ENCODE measurements around the gene ANKRD22.

ANKRD22 gene

DNA sequence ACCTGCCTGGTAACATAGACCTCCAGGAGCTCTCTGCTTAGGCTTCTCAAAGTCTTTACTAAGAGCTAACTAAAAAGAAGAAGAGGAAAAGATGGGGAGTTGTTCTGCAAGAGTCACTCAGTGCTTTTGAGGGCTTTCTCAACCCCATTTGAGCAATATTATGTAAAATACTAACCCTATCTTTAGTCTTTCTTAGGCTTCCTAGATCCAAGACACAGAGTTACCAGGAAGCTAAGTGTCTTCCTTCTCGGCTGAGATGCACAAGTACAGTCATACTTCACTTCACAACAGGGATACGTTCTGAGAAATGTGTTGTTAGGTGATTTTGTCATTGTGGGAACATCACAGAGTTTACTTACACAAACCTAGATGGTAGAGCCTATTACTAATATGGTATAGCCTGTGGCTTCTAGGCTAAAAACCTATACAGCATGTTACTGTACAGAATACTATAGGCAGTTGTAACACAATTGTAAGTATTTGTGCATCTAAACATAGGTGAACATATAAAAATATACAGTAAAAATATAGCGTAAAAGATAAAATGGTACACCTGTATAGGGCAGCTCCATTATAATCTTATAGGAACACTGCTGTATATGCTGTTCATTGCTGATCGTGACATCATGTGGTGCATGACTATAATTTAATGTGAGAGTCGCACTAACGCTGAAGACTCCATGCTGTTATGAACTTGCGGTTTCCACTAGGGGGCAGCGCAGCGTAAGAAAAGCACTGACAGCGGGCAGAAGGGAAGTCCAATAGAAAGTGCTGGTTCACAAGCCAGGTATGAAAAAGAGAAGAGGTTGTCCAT, 16.3 kb downstream of the ANKRD22 start:
- peak; percentile 89 for DNase-seq

DNA sequence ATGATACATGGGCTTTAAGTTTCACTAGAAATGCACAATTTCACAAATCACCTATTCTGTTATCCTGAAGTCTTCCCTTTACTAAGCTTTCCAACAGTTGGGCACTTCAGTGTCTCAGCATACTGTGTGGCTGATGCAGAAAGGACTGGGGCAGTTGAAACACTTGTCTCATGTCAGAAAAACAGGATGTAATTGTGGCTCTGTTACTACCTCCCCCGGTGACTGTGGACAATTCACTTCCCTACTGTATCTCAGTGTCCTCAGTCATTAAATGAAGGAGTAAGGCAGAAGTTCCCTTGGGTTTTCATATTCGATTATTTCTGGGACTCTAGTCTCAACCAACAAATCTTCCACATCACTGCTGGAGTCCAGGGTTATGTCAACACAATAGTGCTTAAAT, 17.9 kb downstream of the ANKRD22 start:
- peak; percentile 79 for DNase-seq

DNA sequence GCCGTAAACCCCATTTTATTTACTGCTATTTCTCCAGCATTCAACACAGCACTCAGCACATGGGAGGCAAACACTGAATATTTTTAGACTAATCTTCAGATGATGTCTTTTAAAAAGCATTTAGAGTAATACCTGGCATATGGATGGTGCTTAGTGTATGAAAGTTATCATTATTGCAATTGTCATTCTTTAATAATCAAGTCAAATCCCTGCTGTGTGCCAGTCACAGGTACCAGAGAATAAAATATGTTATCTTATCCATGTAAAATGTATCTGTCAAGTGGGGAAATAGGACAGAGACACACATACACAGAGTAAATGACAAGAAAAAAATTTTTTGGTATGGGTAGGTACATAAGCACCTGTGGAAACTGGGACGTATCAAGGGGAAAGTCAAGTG, 18.5 kb downstream of the ANKRD22 start:
- DNase-seq, result no peak

DNA sequence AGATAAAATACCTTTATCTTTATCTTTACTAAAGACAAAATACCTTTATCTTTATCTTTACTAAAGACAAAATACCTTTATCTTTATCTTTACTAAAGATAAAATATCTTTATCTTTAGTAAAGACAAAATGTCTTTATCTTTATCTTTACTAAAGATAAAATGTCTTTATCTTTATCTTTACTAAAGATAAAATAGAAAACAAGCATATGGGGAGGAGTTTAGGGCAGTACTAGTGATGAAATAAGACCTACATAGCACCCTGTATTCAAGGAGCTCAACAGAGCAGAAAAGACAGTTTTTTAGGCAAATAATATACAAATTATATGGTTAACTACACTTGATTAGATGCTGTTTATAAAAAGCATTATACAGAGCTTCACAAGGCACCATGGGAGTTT, 19.3 kb downstream of the ANKRD22 start:
- no peak for DNase-seq

DNA sequence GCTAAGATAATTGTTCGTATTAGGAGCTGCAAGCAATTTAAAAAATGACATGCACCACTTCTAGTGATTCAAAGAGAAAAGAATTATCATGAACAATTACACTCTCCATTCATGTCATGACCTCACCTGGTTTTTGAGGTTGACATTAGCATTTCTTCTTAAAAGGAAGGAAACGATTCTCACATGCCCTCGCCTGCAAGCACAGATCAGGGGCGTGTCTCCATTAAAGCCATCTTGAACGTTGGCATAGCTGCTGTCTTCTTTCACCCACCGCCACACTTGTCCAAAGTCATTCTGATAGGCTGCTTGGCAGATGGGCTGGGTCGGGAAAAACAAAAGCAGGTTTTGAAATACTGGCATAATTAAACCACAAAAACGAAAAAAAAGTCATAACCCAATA, 19.9 kb downstream of the ANKRD22 start:
- DNase-seq, result no peak

DNA sequence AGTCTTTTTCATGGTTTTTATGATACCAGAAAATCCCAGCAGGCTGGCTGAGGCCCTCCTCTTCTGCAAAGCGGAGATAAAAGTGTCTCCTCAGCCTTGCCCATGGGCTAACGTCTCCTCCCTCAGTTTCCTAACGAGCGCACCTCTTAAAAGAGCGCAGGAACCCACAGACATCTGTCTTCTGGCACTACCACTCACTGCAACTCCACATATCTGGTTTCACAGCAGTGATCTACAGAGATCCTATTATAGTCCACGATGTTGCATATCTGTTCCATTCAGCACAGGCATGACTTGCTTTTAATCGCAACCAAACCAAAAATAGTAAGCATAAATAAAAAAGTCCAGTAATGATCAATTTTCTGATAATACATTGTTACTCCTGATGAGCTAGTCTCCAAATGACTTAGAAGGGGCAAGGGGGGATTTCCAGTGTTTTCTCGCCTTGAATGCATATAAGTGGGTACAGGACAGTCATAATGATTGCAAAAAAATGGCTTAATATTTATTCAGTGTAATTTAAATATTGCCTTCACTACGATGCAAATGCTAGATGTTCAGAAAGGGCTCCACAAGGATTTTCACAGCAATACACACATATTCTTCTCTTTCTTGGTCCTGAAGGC, 20.9 kb downstream of the ANKRD22 start:
- DNase-seq, result no peak

DNA sequence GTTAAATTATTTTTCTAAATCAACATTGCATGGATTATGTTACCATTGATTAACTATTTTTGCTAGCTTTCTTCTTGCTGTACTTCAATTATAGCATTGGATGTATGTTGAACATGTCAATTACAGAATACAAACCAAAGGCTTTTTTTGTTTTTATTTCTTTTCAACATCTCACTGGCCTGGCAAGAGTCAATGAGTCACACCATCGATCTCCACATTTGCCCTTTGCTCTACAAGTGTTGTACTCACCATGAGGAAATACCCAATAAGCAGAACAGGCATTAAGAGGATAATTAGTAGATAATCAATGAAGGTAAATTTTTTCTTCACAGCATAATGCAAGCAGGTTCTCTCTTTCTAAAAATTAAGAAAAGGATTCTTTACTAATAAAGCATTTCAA, 23.3 kb downstream of the ANKRD22 start:
- no peak for DNase-seq

DNA sequence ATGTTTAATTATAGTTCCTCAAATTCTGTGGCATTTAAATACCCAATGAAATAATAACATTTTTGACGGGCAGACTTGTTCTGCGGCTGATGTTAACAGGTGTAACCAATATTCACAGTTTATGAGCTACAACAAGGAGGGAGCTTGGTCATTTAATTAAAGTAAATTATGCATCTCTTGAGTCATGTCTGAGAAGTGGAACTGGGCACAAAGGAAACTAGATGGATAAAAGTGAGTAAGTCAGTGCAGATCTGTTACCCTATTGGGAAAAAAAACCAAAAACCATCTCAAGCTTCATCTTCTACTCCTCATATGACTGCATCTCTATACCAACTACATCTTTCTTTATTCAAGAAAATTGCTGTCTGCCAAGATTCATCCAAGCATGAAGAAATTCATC, 24.0 kb downstream of the ANKRD22 start:
- no peak for DNase-seq

DNA sequence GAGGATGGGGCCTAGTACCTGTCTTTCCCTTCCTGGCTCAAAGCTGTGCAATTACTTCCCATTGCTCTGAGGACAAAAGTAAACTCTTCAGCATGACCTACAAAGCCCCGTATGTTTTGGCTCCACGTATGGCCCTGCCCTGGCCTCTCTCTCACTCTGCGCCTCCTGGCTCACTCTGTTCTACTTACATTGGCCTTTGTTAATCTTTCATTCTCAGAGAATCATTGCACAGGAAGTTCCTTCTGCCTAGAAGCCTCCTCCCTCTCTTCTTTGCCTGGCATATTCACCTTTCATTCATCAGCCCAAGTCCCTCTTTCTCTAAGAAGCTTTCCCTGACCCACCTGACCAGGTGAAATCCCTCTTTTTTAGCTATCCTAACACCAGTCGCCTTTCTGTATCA, 25.3 kb downstream of the ANKRD22 start:
- no peak for DNase-seq

DNA sequence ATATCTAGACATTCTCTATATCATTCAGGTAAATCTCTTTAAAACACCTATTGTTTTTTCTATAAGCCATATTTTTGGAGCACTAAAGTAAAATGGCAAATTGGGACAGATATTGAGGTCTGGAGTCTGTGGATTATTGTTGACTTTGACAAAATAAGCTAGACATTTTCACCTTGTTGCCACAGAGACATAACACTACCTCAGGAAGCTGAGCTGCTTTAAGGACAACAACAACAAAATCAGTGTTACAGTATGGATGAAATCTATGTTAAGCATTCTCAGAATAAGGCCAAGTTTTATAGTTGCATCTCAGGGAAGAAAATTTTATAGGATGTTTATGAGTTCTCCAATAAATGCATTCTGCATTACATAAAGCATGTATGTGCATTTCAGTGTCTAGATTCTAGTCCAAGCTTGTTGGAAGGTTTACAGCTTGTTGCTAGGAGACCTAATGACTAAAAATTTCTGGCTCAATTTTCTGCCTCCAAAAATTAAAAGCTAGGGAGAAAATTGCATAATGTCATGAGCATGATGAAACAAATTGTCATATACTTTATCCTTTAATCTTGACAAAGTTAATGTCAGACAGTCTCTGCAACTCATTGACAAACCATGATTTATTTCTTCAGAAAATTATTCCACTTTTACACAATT, 30.8 kb downstream of the ANKRD22 start:
- DNase-seq, result peak; percentile 27

DNA sequence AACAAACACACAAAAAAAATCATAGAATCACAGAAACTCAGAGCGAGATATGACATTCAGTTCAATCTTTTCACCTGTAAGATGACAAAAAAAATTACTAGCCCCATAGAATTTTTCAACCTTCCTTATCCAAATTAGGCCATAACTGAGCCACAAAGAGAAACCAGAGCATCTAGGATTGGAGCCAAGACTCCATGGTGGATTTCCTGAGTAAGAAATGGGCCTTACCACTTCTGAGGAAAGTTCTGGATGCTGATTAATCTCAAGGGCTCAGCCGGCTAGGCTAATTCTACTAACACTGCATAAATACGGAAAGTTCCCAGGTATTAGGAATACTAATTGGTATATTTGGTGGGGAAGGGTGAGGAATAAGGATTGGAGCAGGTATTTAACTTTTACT, 32.4 kb downstream of the ANKRD22 start:
- no peak for DNase-seq

DNA sequence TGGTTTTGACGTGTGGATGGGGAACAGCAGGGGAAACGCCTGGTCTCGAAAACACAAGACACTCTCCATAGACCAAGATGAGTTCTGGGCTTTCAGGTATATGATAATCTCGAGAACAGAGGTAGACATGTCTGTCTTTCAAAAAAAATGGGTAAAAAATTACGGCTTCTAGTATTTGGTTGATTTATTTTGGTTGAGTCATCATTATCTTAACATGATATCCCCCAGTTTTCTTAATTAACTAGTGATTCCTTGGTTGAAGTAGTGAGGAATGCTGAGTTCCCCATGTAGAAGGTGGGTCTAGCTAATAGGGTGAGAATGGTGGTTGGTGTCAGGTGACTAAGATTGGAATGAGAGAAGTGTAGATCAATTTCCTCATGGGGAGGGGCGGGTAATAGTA, 38.4 kb downstream of the ANKRD22 start:
- DNase-seq, result no peak

DNA sequence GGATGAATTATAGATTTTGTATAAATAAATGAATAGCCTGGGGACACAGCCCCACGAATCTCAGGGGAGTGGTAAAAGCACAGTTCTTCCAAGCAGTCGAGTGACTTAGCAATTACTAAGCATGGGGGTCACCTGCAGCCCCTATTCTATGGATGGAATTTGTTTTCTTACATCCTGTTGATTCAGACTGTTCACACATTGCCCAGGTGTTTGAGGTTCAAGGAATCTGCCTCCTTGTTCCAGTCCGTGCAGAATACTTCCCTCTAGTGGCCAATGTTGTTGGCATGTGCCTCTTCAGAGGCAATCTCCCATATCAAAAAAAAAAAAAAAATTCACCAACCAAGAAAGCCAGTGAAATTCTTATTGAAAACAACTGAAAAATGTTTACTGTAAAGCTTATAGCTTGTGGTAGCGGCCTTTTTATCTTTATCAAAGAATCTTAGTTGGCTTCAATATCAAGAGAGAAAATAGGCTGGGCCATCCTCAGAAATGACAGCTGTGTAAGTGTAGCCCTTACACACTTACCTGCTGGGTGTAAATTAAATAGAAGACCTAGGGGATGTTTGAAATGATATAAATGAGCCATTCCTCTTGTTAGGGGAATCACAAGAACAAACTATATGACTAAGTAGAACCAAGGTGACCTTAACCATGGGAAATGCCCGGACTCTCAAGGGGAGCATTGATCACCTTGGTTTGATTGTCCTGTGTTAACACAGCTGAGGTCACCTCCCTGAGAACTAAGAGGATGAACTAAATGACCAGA, 41.3 kb downstream of the ANKRD22 start:
- peak; percentile 61 for DNase-seq

DNA sequence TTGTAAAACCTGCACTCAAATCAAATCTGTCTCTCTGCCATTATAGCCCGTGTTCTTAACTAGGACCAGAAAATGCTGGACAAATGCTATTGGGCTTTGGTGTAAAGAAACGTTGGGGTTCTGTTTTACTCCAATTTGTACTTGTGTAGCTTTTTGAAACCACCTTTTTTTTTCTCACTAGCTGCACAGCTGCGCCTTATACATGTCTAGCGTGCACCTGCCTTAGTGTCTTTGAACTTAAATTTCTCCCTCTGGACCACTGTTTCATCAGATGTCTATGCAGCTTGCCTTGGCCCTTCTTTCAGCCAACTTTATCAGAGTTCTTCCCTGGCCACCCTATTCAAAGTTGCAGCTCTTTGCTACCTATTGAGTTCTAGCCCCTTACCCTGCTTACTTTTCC, 42.0 kb downstream of the ANKRD22 start:
- no peak for DNase-seq

DNA sequence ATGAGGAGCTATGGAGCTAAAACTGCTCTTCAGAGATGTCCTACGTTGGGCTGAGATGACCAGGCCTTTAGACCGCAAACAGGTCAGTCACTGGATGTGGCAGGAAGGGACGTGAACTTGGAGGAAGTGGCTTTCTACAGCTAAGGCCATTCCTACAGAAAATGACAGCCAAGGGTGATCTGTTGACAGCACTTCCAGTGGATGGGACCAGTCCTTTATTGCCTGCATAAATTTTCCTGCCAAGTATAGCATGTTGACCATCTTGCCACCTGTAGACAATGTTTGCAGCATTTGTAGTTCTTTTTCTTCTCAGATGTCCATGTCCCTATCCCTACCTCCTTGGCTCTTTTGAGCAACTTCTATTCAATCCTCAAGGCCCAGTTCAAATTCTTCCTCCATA, 45.7 kb downstream of the ANKRD22 start:
- no peak for DNase-seq

DNA sequence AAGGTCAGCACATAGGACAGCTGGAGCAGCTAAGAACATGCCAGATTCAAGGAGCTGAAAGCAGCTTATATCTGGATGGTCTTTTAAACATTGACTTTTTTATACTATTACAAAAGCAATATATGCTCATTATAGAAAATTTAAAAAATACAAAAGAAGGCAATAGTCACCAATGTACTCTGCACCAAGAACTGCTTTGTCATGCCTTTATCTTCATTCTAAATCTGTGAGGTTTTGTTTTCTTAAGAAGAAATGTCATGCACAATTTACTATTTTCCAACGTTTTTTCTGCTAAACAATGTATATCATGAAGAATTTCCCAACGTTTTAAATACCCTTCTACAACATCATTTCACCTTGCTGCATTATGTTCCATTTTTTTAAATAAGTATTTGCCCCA, 46.3 kb downstream of the ANKRD22 start:
- DNase-seq, result no peak

DNA sequence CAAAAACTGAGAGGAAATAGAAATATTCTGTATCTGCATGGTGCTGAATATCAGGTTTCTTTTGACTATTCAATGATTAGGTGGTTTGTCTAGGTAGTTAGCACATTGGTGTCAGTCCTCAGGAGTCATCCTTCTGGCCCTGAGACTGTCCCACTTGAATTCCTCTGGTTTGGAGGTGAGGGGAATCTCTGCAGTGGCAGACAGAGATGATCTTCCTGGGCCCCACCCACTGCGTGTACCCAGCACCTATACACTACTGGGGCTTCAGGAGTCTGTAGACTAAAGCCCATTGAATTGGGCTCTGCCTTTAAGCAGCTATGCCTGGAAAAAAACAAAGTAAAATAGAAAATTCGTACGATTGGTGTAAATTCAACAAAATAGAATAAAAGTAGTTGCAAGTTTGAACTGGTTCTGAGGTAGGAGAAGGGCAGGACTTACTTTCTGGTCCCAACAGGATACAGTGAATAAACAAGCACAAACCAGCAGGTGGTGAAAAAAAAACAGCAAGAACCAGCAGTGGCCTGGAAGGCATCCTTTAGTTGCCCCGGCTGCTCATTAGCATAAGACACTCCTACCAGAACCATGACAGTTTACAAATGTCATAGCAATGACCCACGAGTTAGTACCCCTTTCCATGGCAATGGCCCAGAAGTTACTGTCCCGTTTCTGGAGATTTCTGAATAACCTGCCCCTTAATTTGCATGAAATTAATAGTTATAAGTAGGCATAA, 47.4 kb downstream of the ANKRD22 start:
- DNase-seq, result no peak

DNA sequence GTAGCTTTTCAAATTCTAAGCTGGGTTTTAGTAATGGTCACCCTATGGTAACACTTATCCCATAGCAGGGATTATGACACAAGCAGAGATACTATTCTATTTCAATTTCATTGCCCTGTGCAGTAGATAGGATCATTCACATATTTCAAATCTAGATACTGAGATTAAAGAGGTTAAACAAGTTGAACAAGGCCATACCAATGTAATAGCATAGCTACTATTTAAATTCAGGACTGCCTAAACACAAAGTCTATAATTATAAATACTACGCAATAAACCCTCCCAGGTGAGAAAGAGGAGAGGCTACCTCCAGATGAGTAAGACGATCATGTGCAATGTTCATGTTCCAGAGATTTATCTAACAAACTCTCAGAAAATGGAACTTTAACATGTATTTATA, 48.0 kb downstream of the ANKRD22 start:
- DNase-seq, result no peak

DNA sequence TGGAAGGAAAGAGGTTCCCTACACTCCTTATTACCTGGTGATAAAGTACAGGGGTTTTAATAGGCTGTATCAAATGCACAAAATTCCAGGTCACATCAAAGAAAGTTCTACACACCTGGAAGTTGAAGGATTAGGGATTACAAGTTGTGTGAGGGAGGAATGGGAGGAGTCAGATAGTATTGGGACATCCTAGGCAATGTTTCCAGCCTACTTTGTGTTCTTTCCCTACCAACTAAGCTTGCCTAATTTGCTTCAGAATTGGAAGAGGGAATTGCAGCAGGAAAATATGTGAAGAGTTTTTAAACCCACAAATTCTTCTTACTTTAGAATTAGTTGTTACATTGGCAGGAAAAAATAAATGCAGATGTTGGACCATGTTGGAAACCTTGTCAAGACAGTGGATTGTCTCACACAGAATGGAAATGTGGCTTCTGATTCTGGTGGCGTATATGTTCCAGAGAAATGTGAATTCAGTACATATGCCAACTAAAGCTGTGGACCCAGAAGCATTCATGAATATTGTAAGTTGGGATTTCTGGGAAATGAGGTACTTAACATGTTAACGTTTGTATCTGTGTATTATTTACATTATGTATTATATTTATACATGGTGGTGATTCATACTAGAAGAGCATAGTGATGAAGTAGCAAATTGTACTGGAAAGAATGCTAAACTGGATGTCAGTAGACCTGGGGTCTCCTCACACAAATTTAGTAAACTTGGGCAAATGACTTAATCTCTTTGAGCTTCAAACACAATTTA, 48.9 kb downstream of the ANKRD22 start, which contains the start of gene LIPM:
Gene LIPM (plus strand): TSS at position 208 of the 763 bp plus-strand sequence. CDS start 167 bp downstream, at position 375.
- no peak for DNase-seq

DNA sequence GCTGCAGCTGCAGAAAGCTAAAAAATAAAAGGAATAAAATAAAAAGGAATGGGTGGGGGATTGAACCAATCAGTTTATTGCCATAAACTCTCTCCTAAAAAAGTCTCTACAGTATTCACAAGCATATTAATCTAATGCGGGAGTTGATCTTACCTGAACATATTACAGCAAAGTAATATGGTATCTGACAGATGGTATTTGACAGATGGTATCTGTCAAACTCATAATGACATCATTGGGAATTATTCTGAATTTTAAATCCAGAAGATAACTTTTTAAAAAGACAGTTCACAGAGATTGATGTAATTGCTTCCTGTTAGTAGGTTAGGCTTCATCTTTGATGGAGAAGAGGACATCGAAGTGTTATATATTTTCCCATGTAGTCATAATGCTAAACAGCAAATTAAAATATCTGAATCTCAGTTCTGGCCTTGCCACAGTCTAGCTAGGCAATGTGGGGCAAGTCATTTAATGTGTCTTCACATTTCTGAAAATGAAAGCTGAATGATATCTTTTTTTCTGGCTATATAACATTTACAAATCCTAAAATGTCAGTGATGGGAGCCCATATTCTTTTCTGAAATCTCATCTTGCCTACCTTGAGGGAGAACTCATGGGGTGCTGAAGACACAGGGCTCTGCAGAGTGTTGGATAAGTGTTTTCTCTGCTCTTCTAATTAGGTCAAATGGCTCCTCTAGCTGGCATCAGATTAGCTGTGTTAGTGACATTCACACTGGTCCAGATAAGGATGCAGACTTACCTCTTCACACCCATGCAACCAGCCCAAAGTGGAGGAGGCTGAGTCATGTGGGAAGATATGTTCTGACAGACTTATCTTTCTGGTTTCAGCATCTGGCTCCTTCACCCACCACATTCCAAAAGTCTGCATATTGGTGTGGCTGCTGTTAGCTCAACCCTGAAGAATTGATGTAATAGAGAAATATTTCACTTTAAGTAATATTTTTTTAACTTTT, 51.2 kb downstream of the ANKRD22 start:
- no peak for DNase-seq

DNA sequence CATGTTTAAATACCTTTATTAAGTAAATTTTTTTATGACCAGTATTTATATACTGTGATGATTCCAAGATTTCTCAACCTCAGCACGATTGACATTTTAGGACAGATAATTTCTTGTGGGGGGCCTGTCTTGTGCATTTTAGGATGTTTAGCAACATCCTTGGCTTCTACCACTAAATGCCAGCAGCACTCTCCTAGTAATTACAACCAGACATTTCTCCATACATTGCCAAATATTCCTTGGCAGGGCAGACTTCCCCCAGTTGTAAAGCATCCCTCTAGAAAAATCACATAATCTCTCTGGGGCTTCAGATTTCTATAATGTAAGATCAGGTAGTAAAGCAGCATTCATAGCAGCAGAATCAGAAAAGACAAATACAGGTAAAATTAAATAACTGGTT, 56.9 kb downstream of the ANKRD22 start:
- DNase-seq, result peak; percentile 12

Data from inflammatory macrophage treated with lipopolysaccharide for 4 hours (primary cell).